GM12872 (cell line): ENCODE results near the gene TMEM117.

Experiments
- CTCF ChIP-seq: IDR thresholded peaks from 3 replicates; pipeline ENCODE4 v1.5.1; 2011; ENCODE audit warnings: low read depth, mild to moderate bottlenecking, low read length, moderate library complexity; ENCODE audit not compliant: insufficient read depth

Gene TMEM117

GRCh38 chr12:43824207-43824775, 11.6 kb upstream of the TMEM117 start:
- TF ChIP-seq CTCF: no peak

- TF ChIP-seq CTCF: no peak
Measured at GRCh38 chr12:43826681-43827080, 9.2 kb upstream of the TMEM117 start.

GRCh38 chr12:43827093-43827492, 8.8 kb upstream of the TMEM117 start:
- TF ChIP-seq CTCF: no peak

- TF ChIP-seq CTCF: no peak
Measured at GRCh38 chr12:43832463-43833168, 3.3 kb upstream of the TMEM117 start.

GRCh38 chr12:43835264-43835655, 621 bp upstream of the TMEM117 start:
- TF ChIP-seq CTCF: no peak

GRCh38 chr12:43836475-43836989, 651 bp downstream of the TMEM117 start:
- TF ChIP-seq CTCF: no peak

GRCh38 chr12:43840338-43840737, 4.5 kb downstream of the TMEM117 start:
- no peak for TF ChIP-seq CTCF
